Muscle layer of duodenum (tissue), 2 donors: ENCODE results near the gene CDC45.

Source experiments
- H3K27ac ChIP-seq: one replicate; pipeline ENCODE4 v1.7.0; 2013; ENCODE audit warnings: mild to moderate bottlenecking, low read length
- H3K27me3 ChIP-seq: one replicate; pipeline ENCODE4 v1.7.0; 2013; ENCODE audit warnings: low read depth, mild to moderate bottlenecking, control low read depth, low read length
- H3K36me3 ChIP-seq, 2 donors: one replicate each; pipeline ENCODE4 v1.7.0; 2013; ENCODE audit warnings: low read length in 2 of 2, control low read depth in 1 of 2, mild to moderate bottlenecking in 1 of 2; ENCODE audit not compliant: insufficient read depth in 2 of 2, control insufficient read depth in 1 of 2
- H3K4me1 ChIP-seq, 2 donors: one replicate each; pipeline ENCODE4 v1.7.0; 2013; ENCODE audit warnings: low read length in 2 of 2, mild to moderate bottlenecking in 2 of 2, control low read depth in 1 of 2, moderate library complexity in 1 of 2; ENCODE audit not compliant: insufficient read depth in 2 of 2, control insufficient read depth in 1 of 2
- H3K4me3 ChIP-seq, 2 donors: one replicate each; pipeline ENCODE4 v1.7.0; 2013; ENCODE audit warnings: low read length in 2 of 2, low read depth in 1 of 2, mild to moderate bottlenecking in 1 of 2
- H3K9me3 ChIP-seq, 2 donors: one replicate each; pipeline ENCODE4 v1.7.0; 2013; ENCODE audit warnings: low read length in 2 of 2, control low read depth in 1 of 2, mild to moderate bottlenecking in 1 of 2; ENCODE audit not compliant: control insufficient read depth in 1 of 2
- donor health status: healthy.

CDC45 gene

GRCh38 chr22:19450363-19451175, 29.2 kb upstream of the CDC45 start:
- peaks cover 38 to 44% of the 10 kb centered on the region in 2 donors for H3K36me3 ChIP-seq
- peaks cover 10 to 21% of the 10 kb centered on the region in 2 donors for H3K4me1 ChIP-seq
- H3K27me3 ChIP-seq, result no peaks in the 10 kb centered on the region
- H3K4me3 ChIP-seq, result no peak overlapping the region
- H3K27ac ChIP-seq, result no peak overlapping the region
- H3K9me3 ChIP-seq, result no peaks in the 10 kb centered on the region

- Histone ChIP-seq H3K9me3 (no peaks in the 10 kb centered on the region), H3K27ac (no peak overlapping the region), H3K4me1 (peaks cover 5 to 11% of the 10 kb centered on the region in 2 donors), H3K27me3 (no peaks in the 10 kb centered on the region), H3K36me3 (peaks cover 48 to 54% of the 10 kb centered on the region in 2 donors), H3K4me3 (no peak overlapping the region)
Measured at GRCh38 chr22:19451570-19451969, 28.1 kb upstream of the CDC45 start.

- no peaks in the 10 kb centered on the region for H3K9me3 ChIP-seq
- H3K36me3 ChIP-seq, result peaks cover 60 to 70% of the 10 kb centered on the region in 2 donors
- H3K4me3 ChIP-seq, result no peak overlapping the region
- H3K27me3 ChIP-seq, result no peaks in the 10 kb centered on the region
- H3K27ac ChIP-seq, result no peak overlapping the region
- H3K4me1 ChIP-seq, result no peaks in the 10 kb centered on the region
Measured at GRCh38 chr22:19453718-19454117, 26.0 kb upstream of the CDC45 start.

- Histone ChIP-seq H3K36me3 (peaks cover 60 to 70% of the 10 kb centered on the region in 2 donors), H3K27ac (no peak overlapping the region), H3K4me1 (no peaks in the 10 kb centered on the region), H3K9me3 (no peaks in the 10 kb centered on the region), H3K4me3 (no peak overlapping the region), H3K27me3 (no peaks in the 10 kb centered on the region)
Measured at GRCh38 chr22:19454156-19454555, 25.6 kb upstream of the CDC45 start.

GRCh38 chr22:19455033-19455432, 24.7 kb upstream of the CDC45 start:
- Histone ChIP-seq H3K4me1 (no peaks in the 10 kb centered on the region), H3K27ac (no peak overlapping the region), H3K36me3 (peaks cover 60 to 71% of the 10 kb centered on the region in 2 donors), H3K9me3 (no peaks in the 10 kb centered on the region), H3K27me3 (no peaks in the 10 kb centered on the region), H3K4me3 (no peak overlapping the region)

- no peaks in the 10 kb centered on the region for H3K9me3 ChIP-seq
Measured at GRCh38 chr22:19455585-19456370, 23.9 kb upstream of the CDC45 start.

GRCh38 chr22:19456541-19456940, 23.2 kb upstream of the CDC45 start:
- Histone ChIP-seq H3K4me3 (no peak overlapping the region), H3K9me3 (no peaks in the 10 kb centered on the region), H3K4me1 (no peaks in the 10 kb centered on the region), H3K27me3 (no peaks in the 10 kb centered on the region), H3K27ac (no peak overlapping the region), H3K36me3 (peaks cover 60 to 80% of the 10 kb centered on the region in 2 donors)

More at GRCh38 chr22:19455585-19456370, 23.9 kb upstream of the CDC45 start:
- Histone ChIP-seq H3K36me3 (peaks cover 55 to 78% of the 10 kb centered on the region in 2 donors), H3K4me1 (no peaks in the 10 kb centered on the region), H3K27me3 (no peaks in the 10 kb centered on the region), H3K4me3 (no peak overlapping the region), H3K27ac (no peak overlapping the region)

GRCh38 chr22:19457828-19458428, 21.8 kb upstream of the CDC45 start:
- H3K4me3 ChIP-seq, result no peak overlapping the region
- no peak overlapping the region for H3K27ac ChIP-seq
- peaks cover 56 to 73% of the 10 kb centered on the region in 2 donors for H3K36me3 ChIP-seq
- H3K9me3 ChIP-seq, result no peaks in the 10 kb centered on the region
- H3K4me1 ChIP-seq, result no peaks in the 10 kb centered on the region
- no peaks in the 10 kb centered on the region for H3K27me3 ChIP-seq

GRCh38 chr22:19460036-19460435, 19.7 kb upstream of the CDC45 start:
- Histone ChIP-seq H3K36me3 (peaks cover 58 to 70% of the 10 kb centered on the region in 2 donors), H3K4me1 (no peaks in the 10 kb centered on the region)

GRCh38 chr22:19461506-19461905, 18.2 kb upstream of the CDC45 start:
- H3K27ac ChIP-seq, result no peak overlapping the region
- H3K27me3 ChIP-seq, result no peaks in the 10 kb centered on the region
- peaks cover 55 to 70% of the 10 kb centered on the region in 2 donors for H3K36me3 ChIP-seq
- H3K4me3 ChIP-seq, result no peak overlapping the region
- H3K9me3 ChIP-seq, result no peaks in the 10 kb centered on the region
- no peaks in the 10 kb centered on the region for H3K4me1 ChIP-seq

More at GRCh38 chr22:19460036-19460435, 19.7 kb upstream of the CDC45 start:
- Histone ChIP-seq H3K9me3 (no peaks in the 10 kb centered on the region), H3K4me3 (no peak overlapping the region), H3K27me3 (no peaks in the 10 kb centered on the region), H3K27ac (no peak overlapping the region)

GRCh38 chr22:19463008-19463407, 16.7 kb upstream of the CDC45 start:
- H3K9me3 ChIP-seq, result no peaks in the 10 kb centered on the region
- H3K4me1 ChIP-seq, result no peaks in the 10 kb centered on the region
- H3K36me3 ChIP-seq, result peaks cover 57 to 70% of the 10 kb centered on the region in 2 donors
- no peak overlapping the region for H3K27ac ChIP-seq
- H3K27me3 ChIP-seq, result no peaks in the 10 kb centered on the region
- no peak overlapping the region for H3K4me3 ChIP-seq
